Esophagus muscularis mucosa (tissue), 4 donors: ENCODE measurements around the gene CELF2.

Experiments used
- CTCF ChIP-seq, 3 experiments: fragments of 200-600 bp in 2 of 3; fragments of 450-650 bp in 1 of 3; sonication (generic) in 2 of 3; IDR thresholded peaks; one replicate each; pipeline ENCODE4 v1.5.1; 2017 to 2019; ENCODE audit warnings: antibody characterized with exemption in 3 of 3, mild to moderate bottlenecking in 2 of 3, moderate library complexity in 1 of 3
- EP300 ChIP-seq: sonication (generic); formaldehyde crosslinking; IDR thresholded peaks from one replicate; pipeline ENCODE4 v1.6.1; 2017; ENCODE audit warnings: antibody characterized with exemption
- POLR2A ChIP-seq: fragments of 450-650 bp; IDR thresholded peaks from one replicate; pipeline ENCODE4 v1.6.1; 2017; ENCODE audit warnings: antibody characterized with exemption, moderate library complexity, mild to moderate bottlenecking, low read depth

- TF ChIP-seq POLR2A (no peak), CTCF (IDR thresholded peaks at IDR 0.05) (no peak), EP300 (no peak)
These were observed 55.7 kb downstream of the CELF2 start for GRCh38 chr10:11073410-11073809.
